ENCODE results near the gene PTCRA. TPM values are rescaled to one million over a fixed set of nuclear protein-coding genes. Genes with fewer than 3 reads are reported as not detected.
A peak's percentile ranks its signal among the peaks of the same experiment; 100 is the strongest.

PTCRA gene
- polyA plus RNA-seq, 2 of the 4 experiments (the other 2 are of a cell fraction): not detected

DNA sequence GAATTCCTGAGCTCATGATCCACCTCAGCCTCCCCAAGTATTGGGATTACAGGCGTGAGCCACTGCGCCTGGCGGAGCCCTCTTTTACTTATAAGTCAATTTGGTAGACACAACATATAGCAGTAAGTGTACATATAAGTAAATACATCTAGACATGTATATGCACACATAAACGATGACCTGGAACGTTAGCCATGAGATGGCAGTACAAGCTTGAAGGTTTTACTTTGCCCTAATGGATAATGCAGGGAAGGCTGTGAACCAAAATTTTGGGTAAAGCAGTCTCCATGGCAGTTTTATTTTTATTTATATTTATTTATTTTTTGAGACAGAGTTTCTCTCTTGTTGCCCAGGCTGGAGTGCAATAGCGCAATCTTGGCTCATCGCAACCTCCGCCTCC, 42.3 kb downstream of the PTCRA start:
- FAIRE-seq (no peak), ATAC-seq (no peak), DNase-seq (ENCODE audit: low read depth in 1 of 2, low spot score in 1 of 2) (peak in 1 of 2 experiments; percentile 16)
- Histone ChIP-seq H3K27ac (no peak overlapping the region), H3K4me3 (no peak overlapping the region), H3K4me2 (no peak overlapping the region), H3K9me3 (no peaks in the 10 kb centered on the region), H3K4me1 (peaks cover 8% of the 10 kb centered on the region; the same call in 1 of the 3 replicates)
- WGBS (ENCODE audit: missing lambda C conversion rate): 88% methylated on average over 8 of the region's 8 CpGs
- ChIA-PET CTCF (interaction anchor here (1.0 kb wide), 1 partner anchor 56 kb away, joined by 4 read pairs; no protein-coding TSS in a partner anchor), POLR2A (interaction anchor here (0.5 kb wide), 1 partner anchor 16 kb away, joined by 4 read pairs; no protein-coding TSS in a partner anchor)
- TF ChIP-seq NR3C1 (IDR thresholded peaks at IDR 0.05): no peak
- TF ChIP-seq JUNB (IDR thresholded peaks at IDR 0.05): no peak
- TF ChIP-seq MYC (IDR thresholded peaks at IDR 0.05; ENCODE audit: borderline replicate concordance, low read length): no peak
- TF ChIP-seq EP300 (IDR thresholded peaks at IDR 0.05): no peak
- no peak for TF ChIP-seq HOXB13 (CRISPR knock-in tag; IDR thresholded peaks at IDR 0.05; ENCODE audit: low read depth)
- TF ChIP-seq, protein P1, sequence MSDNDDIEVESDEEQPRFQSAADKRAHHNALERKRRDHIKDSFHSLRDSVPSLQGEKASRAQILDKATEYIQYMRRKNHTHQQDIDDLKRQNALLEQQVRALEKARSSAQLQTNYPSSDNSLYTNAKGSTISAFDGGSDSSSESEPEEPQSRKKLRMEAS (IDR thresholded peaks at IDR 0.05): no peak
- no peak for TF ChIP-seq PHF8 (IDR thresholded peaks at IDR 0.05; ENCODE audit: borderline replicate concordance, low read depth)
- TF ChIP-seq CBX2 (IDR thresholded peaks at IDR 0.05; ENCODE audit: borderline replicate concordance, low read depth): no peak
- no peak for TF ChIP-seq CHD4 (IDR thresholded peaks at IDR 0.05; ENCODE audit: borderline replicate concordance)
- TF ChIP-seq JUN (IDR thresholded peaks at IDR 0.05): no peak
- TF ChIP-seq, protein P2, sequence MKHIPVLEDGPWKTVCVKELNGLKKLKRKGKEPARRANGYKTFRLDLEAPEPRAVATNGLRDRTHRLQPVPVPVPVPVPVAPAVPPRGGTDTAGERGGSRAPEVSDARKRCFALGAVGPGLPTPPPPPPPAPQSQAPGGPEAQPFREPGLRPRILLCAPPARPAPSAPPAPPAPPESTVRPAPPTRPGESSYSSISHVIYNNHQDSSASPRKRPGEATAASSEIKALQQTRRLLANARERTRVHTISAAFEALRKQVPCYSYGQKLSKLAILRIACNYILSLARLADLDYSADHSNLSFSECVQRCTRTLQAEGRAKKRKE (CRISPR knock-in tag; IDR thresholded peaks at IDR 0.05; ENCODE audit: low read depth): no peak
- TF ChIP-seq RCOR1 (IDR thresholded peaks at IDR 0.05; ENCODE audit: low read depth, low read length): no peak
- no peak for TF ChIP-seq RNF2 (IDR thresholded peaks at IDR 0.05; ENCODE audit: borderline replicate concordance, low read depth)
- TF ChIP-seq KDM5A (IDR thresholded peaks at IDR 0.05): no peak
- TF ChIP-seq, protein P3, sequence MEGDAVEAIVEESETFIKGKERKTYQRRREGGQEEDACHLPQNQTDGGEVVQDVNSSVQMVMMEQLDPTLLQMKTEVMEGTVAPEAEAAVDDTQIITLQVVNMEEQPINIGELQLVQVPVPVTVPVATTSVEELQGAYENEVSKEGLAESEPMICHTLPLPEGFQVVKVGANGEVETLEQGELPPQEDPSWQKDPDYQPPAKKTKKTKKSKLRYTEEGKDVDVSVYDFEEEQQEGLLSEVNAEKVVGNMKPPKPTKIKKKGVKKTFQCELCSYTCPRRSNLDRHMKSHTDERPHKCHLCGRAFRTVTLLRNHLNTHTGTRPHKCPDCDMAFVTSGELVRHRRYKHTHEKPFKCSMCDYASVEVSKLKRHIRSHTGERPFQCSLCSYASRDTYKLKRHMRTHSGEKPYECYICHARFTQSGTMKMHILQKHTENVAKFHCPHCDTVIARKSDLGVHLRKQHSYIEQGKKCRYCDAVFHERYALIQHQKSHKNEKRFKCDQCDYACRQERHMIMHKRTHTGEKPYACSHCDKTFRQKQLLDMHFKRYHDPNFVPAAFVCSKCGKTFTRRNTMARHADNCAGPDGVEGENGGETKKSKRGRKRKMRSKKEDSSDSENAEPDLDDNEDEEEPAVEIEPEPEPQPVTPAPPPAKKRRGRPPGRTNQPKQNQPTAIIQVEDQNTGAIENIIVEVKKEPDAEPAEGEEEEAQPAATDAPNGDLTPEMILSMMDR (IDR thresholded peaks at IDR 0.05): no peak
- no peak for TF ChIP-seq ZFP36 (IDR thresholded peaks at IDR 0.05; ENCODE audit: borderline replicate concordance, partially characterized antibody)

DNA sequence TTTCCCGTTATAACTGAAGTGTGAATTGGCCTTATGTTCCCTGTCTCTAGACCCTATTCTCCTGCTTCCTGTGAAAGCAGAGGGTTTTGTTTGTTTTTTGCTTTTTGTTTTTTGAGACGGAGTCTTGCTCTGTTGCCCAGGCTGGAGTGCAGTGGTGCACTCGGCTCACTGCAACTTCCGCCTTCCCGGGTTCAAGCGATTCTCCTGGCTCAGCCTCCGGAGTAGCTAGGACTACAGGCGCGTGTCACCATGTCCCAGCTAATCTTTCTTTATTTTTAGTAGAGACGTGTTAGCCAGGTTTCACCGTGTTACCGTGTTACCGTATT, 44.0 kb downstream of the PTCRA start:
- 73% methylated on average over 13 of the region's 13 CpGs for WGBS (ENCODE audit: missing lambda C conversion rate)
- H3K9me3 ChIP-seq: no peaks in the 10 kb centered on the region
- peak overlapping the region; percentile 95 for H3K4me2 ChIP-seq
- peaks cover 8% of the 10 kb centered on the region; the same call in 1 of the 3 replicates for H3K4me1 ChIP-seq
- H3K27ac ChIP-seq: no peak overlapping the region
- H3K4me3 ChIP-seq: peak overlapping the region; percentile 38; the same call in 2 of the 3 replicates
- ChIA-PET POLR2A (no interaction called here), CTCF (interaction anchor here (0.9 to 1.4 kb wide), 2 partner anchors 15 to 184 kb away, joined by 3 read pairs; no protein-coding TSS in a partner anchor)
- FAIRE-seq (no peak), ATAC-seq (no peak), DNase-seq (ENCODE audit: low read depth in 1 of 2, low spot score in 1 of 2) (no peak)
- TF ChIP-seq JUN (IDR thresholded peaks at IDR 0.05): no peak
- TF ChIP-seq HOXA7 (CRISPR knock-in tag; IDR thresholded peaks at IDR 0.05): no peak
- no peak for TF ChIP-seq FOXS1 (CRISPR knock-in tag; IDR thresholded peaks at IDR 0.05)

DNA sequence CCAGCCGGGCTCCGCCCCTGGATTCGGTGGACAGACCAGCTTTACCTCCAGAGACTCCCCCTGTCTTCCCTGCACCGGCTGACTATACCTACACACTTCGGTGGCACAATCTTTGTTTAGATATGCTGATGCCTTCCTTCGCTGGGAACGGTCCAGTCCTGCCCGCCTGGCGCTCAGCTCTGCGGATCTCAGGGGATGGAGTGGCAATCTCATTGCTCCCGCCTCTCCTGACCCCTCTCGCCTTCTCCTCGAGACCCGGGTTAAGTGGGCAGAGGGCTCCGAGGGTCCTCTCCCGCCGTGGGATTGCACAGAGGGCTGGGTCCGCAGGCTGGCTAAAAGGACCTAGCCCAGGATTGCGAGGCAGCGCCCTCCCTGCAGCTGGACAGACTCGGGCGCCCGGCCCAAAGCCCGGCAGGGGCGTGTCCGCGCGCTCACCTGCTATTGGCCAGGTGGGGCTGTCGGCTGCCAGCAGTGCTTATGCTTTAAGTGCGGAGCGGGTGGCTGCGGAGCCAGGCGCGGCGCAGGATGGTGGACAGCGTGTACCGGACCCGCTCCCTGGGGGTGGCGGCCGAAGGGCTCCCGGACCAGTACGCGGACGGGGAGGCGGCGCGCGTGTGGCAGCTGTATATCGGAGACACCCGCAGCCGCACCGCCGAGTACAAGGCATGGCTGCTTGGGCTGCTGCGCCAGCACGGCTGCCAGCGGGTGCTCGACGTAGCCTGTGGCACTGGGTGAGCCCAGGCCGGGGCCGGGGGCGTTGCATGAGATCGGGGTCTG, 44.6 kb downstream of the PTCRA start, which contains the start of gene GNMT:
Gene GNMT, plus strand, starts transcription at position 512 of the 777 bp plus-strand sequence. Its CDS starts 14 bp downstream, at position 526.
- TF ChIP-seq, protein P1 (IDR thresholded peaks at IDR 0.05): 0 out of 2 replicates have a peak, but pooled peaks have one; percentile 15
- TF ChIP-seq ZC3H11A (IDR thresholded peaks at IDR 0.05): no peak
- CTCF ChIA-PET: interaction anchor here (0.9 to 1.4 kb wide), 2 partner anchors 15 to 184 kb away, joined by 3 read pairs; no protein-coding TSS in a partner anchor

More for the DNA sequence above, 44.6 kb downstream of the PTCRA start, which contains the start of gene GNMT:
- POLR2A ChIA-PET: no interaction called here
- H3K4me3 ChIP-seq: peak within 1 kb of the TSS; percentile 38
- FAIRE-seq (no peak), ATAC-seq (peak; percentile 79 to 81), DNase-seq (ENCODE audit: low read depth in 1 of 2, low spot score in 1 of 2) (peak in 1 of 2 experiments; percentile 14)
- no peaks in the 10 kb centered on the region for H3K9me3 ChIP-seq
- WGBS (ENCODE audit: missing lambda C conversion rate): 60% methylated on average over 10 of the region's 62 CpGs
- H3K4me1 ChIP-seq: peaks cover 8% of the 10 kb centered on the region; the same call in 1 of the 3 replicates
- peak within 1 kb of the TSS in 1 of 2 experiments; percentile 58; a peak in 2 of 6 replicates for H3K27ac ChIP-seq
- peak within 1 kb of the TSS; percentile 95 for H3K4me2 ChIP-seq
